Tibial artery (tissue), 4 donors: Measurements from ENCODE around the gene PTPRN2.

ENCODE experiments used
- DNase-seq, 2 donors: peaks; one replicate each; pipeline ENCODE4 v3.0.0-alpha.2; 2019
- H3K27ac ChIP-seq, 2 donors: fragments of 200-600 bp; sonication (generic) in 1 of 2; 1 replicate in 1 of 2; 2 replicates in 1 of 2; pipeline ENCODE4 v1.5.1; 2018 to 2019; ENCODE audit warnings: mild to moderate bottlenecking in 1 of 2
- H3K27me3 ChIP-seq, 2 donors: fragments of 200-600 bp; sonication (generic) in 1 of 2; one replicate each; pipeline versions ENCODE4 v1.5.1 to v1.6.0; 2016 to 2019
- H3K36me3 ChIP-seq, 3 donors: fragments of 200-600 bp; sonication (generic) in 2 of 3; one replicate each; pipeline ENCODE4 v1.5.1; 2016 to 2019; ENCODE audit warnings: mild to moderate bottlenecking in 2 of 3
- H3K4me1 ChIP-seq, 4 donors: fragments of 200-600 bp; sonication (generic) in 2 of 4; 1 replicate in 3 of 4; 2 replicates in 1 of 4; pipeline ENCODE4 v1.5.1; 2016 to 2019
- H3K4me3 ChIP-seq, 2 donors: fragments of 200-600 bp; sonication (generic) in 1 of 2; 1 replicate in 1 of 2; 2 replicates in 1 of 2; pipeline ENCODE4 v1.5.1; 2018 to 2019; ENCODE audit warnings: mild to moderate bottlenecking in 2 of 2
- H3K9me3 ChIP-seq, 3 donors: fragments of 200-600 bp; sonication (generic) in 1 of 3; one replicate each; pipeline ENCODE4 v1.5.1; 2016 to 2019
- intact Hi-C: fragments of 100-400 bp; cut with DNase I; formaldehyde crosslinking; loops from one replicate; pipeline ENCODE4 v1.15.0; 2023; ENCODE audit warnings: low total_unique reads
- TF ChIP-seq, protein P1 (sequence below), 2 experiments: fragments of 200-600 bp in 1 of 2; fragments of 450-650 bp in 1 of 2; IDR thresholded peaks; one replicate each; pipeline ENCODE4 v1.5.1; 2017 to 2019; ENCODE audit warnings: antibody characterized with exemption in 2 of 2, mild to moderate bottlenecking in 1 of 2, moderate library complexity in 1 of 2

Gene PTPRN2

DNA sequence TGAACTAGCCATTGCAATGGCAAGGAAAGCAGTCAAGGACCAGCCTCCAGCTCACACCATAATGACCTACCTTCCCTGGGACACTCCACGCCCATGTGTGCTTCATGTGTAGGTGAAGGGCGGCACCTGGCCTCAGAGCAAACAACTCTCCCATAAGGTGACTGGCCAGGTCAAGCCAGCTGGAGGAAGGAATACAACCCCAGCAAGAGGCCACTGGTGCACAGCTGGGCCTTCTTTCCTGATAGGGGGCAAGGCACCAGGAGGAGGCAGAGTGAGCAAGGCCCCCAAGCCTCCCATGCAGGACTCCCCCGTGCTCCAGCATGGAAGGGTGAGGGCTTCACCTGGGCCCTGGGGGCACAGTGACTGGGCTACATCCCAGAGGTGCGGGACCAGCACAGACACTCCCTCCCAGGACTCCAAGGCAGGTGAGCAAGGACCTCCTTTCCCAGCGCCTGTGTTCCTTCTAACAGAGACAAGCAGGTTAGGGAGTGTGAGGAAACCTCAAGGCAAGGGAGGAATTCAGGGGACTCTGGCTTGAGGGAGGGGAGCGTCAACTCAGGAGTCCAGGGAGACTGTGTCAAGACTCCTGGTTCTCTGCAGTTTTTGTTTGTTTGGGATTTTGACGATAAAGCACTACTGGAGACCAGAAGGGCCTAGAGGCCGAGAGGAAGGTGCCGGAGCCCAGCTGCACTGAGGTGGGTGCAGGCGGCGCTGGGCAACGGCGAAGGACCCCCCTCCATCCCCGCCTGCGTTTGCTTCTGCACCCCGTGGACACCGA is 1.7 kb downstream of the PTPRN2 start:
- Histone ChIP-seq H3K4me3 (peak overlapping the region in 1 of 2 donors; percentile 52), H3K27me3 (peaks cover 0 to 46% of the 10 kb centered on the region in 2 donors), H3K27ac (no peak overlapping the region), H3K36me3 (no peaks in the 10 kb centered on the region), H3K9me3 (no peaks in the 10 kb centered on the region), H3K4me1 (peaks cover 7 to 32% (median 26%) of the 10 kb centered on the region in 4 donors)
- TF ChIP-seq, protein P1, sequence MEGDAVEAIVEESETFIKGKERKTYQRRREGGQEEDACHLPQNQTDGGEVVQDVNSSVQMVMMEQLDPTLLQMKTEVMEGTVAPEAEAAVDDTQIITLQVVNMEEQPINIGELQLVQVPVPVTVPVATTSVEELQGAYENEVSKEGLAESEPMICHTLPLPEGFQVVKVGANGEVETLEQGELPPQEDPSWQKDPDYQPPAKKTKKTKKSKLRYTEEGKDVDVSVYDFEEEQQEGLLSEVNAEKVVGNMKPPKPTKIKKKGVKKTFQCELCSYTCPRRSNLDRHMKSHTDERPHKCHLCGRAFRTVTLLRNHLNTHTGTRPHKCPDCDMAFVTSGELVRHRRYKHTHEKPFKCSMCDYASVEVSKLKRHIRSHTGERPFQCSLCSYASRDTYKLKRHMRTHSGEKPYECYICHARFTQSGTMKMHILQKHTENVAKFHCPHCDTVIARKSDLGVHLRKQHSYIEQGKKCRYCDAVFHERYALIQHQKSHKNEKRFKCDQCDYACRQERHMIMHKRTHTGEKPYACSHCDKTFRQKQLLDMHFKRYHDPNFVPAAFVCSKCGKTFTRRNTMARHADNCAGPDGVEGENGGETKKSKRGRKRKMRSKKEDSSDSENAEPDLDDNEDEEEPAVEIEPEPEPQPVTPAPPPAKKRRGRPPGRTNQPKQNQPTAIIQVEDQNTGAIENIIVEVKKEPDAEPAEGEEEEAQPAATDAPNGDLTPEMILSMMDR (IDR thresholded peaks at IDR 0.05) = no peak
- no peak for DNase-seq
- intact Hi-C loops = no loop called here

DNA sequence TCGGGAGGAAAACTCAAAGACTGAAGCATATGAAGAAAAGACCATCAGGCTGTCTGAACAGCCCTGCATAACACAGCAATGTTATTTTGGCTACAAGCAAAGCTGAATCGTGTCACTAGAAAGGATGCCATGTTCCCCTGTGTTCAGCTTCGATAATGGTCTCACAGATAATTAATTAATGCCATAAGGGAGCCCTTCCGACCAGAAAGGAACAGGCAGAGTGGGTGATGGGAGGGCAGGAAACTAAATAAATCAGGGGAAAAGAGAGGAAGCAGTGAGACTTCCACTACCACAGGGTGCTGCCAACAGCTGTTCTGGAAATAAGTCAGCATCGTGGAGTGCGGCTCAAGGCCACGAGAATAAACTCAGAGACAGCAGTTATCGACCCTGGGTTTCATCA is 3.2 kb downstream of the PTPRN2 start:
- DNase-seq = no peak
- TF ChIP-seq, protein P1 (IDR thresholded peaks at IDR 0.05) = no peak
- intact Hi-C loops = no loop called here
- Histone ChIP-seq H3K9me3 (peaks cover 0 to 10% (median 7%) of the 10 kb centered on the region in 3 donors), H3K4me3 (no peak overlapping the region), H3K36me3 (no peaks in the 10 kb centered on the region), H3K27me3 (peaks cover 0 to 49% of the 10 kb centered on the region in 2 donors), H3K27ac (no peak overlapping the region), H3K4me1 (peaks cover 7 to 32% (median 26%) of the 10 kb centered on the region in 4 donors)

DNA sequence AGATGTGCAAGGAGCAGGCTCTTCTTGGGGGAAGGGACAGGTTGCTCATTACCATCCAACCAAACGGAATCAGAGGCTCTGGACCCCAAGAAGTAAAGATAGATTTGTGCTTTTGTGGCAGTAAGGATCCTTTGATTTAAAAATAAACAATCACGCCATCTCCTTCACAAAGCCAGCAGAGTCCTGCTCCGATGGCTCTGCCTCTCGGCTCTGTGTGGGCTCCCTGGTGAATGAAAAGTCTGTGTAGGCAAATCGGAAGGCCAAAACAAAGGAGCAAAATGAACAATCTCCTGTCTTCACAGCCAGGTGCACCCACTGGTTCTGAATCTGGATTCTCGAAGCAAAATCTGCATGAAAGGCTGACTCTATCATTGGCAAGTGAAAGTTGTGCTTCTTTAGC is 3.8 kb downstream of the PTPRN2 start:
- peaks cover 0 to 49% of the 10 kb centered on the region in 2 donors for H3K27me3 ChIP-seq

DNA sequence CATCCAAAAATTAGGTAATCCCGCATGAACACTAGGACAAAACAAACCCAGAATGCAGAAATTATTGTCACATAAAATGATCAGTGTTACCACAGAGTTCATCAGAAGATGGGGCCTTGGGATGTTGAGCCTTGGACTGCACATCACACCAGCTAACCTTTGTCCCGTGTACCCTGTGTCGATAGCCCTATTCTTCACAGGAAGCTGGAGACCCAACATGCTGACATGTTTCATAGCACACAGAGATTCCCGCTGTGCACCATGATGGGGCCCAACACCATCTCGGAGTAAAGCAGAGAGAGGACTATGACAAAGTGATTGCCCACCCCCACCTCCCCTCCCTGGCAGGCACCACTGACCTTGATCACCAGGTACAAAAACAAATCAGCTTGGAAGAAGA is 4.5 kb downstream of the PTPRN2 start:
- Histone ChIP-seq H3K36me3 (no peaks in the 10 kb centered on the region), H3K27me3 (peaks cover 0 to 49% of the 10 kb centered on the region in 2 donors), H3K9me3 (peaks cover 0 to 18% (median 13%) of the 10 kb centered on the region in 3 donors), H3K4me1 (peaks cover 7 to 26% (median 24%) of the 10 kb centered on the region in 4 donors), H3K27ac (no peak overlapping the region), H3K4me3 (no peak overlapping the region)
- intact Hi-C loops = no loop called here
- no peak for DNase-seq
- TF ChIP-seq, protein P1 (IDR thresholded peaks at IDR 0.05) = no peak

More for the DNA sequence above, 3.8 kb downstream of the PTPRN2 start:
- TF ChIP-seq, protein P1 (IDR thresholded peaks at IDR 0.05) = no peak
- H3K36me3 ChIP-seq = no peaks in the 10 kb centered on the region
- intact Hi-C loops = no loop called here
- H3K4me1 ChIP-seq = peaks cover 7 to 32% (median 26%) of the 10 kb centered on the region in 4 donors
- no peak overlapping the region for H3K27ac ChIP-seq
- H3K4me3 ChIP-seq = no peak overlapping the region
- peaks cover 0 to 16% (median 13%) of the 10 kb centered on the region in 3 donors for H3K9me3 ChIP-seq
- no peak for DNase-seq

DNA sequence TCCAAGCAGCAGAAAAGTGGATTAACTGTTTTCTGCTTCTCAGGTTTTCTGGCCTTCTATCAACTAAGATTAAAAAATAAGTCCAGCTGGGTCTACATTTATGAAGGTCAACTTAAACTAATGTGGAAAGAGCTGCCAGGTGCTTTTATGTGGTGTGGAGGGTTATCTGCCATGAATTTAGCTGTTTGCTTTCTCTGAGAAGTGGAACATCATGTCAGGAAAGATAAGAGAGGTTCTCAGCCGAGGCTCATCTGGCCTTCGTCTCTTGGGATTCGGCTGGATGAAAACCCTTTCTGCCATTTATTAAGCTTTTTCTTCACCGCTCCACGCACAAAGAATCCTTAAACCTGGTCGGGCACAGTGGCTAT is 5.5 kb downstream of the PTPRN2 start:
- Histone ChIP-seq H3K9me3 (peaks cover 0 to 18% (median 13%) of the 10 kb centered on the region in 3 donors), H3K27me3 (peaks cover 0 to 49% of the 10 kb centered on the region in 2 donors), H3K36me3 (no peaks in the 10 kb centered on the region), H3K4me3 (no peak overlapping the region), H3K4me1 (peaks cover 7 to 18% (median 17%) of the 10 kb centered on the region in 4 donors), H3K27ac (no peak overlapping the region)
- TF ChIP-seq, protein P1 (IDR thresholded peaks at IDR 0.05) = no peak
- DNase-seq = no peak
- intact Hi-C loops = no loop called here
